HEK293T (cell line): ENCODE measurements around the gene TRIM38.
A peak's percentile ranks its signal among the peaks of the same experiment; 100 is the strongest.

Source experiments
- CTCF ChIA-PET: fragments of 350-600 bp; formaldehyde crosslinking; extraction: SDS; loops from one replicate; lab custom pipeline; 2021; ENCODE audit warnings: antibody characterized with exemption, inconsistent platforms; lab: Yijun Ruan, JAX
- POLR2A ChIA-PET: fragments of 350-600 bp; formaldehyde crosslinking; extraction: SDS; loops from one replicate; lab custom pipeline; 2020; ENCODE audit warnings: antibody characterized with exemption, inconsistent platforms; lab: Yijun Ruan, JAX
- DNase-seq: peaks from one replicate; pipeline ENCODE4 v3.0.0; 2012; ENCODE audit warnings: mixed read lengths; ENCODE audit errors: extremely low spot score
- ARNT ChIP-seq: fragments of 450-650 bp; IDR thresholded peaks from 2 replicates; pipeline ENCODE4 v1.6.1; 2017; ENCODE audit warnings: mild to moderate bottlenecking
- BHLHE40 ChIP-seq: fragments of 450-650 bp; IDR thresholded peaks from 2 replicates; pipeline ENCODE4 v1.6.1; 2016; ENCODE audit warnings: mild to moderate bottlenecking, moderate library complexity, borderline replicate concordance
- CTBP1 ChIP-seq: fragments of 450-650 bp; IDR thresholded peaks from 2 replicates; pipeline ENCODE4 v1.6.1; 2016; ENCODE audit warnings: borderline replicate concordance
- ELF4 ChIP-seq: fragments of 450-650 bp; IDR thresholded peaks from 2 replicates; pipeline ENCODE4 v1.6.1; 2017; ENCODE audit warnings: antibody characterized with exemption
- FOXA1 ChIP-seq: fragments of 450-650 bp; IDR thresholded peaks from 2 replicates; pipeline ENCODE4 v1.6.1; 2016; ENCODE audit warnings: mild to moderate bottlenecking
- FOXK2 ChIP-seq: fragments of 450-650 bp; IDR thresholded peaks from 2 replicates; pipeline ENCODE4 v1.6.1; 2016; ENCODE audit warnings: mild to moderate bottlenecking
- FOXM1 ChIP-seq: fragments of 450-650 bp; IDR thresholded peaks from 2 replicates; pipeline ENCODE4 v1.6.1; 2017; ENCODE audit warnings: mild to moderate bottlenecking, borderline replicate concordance
- HDGF ChIP-seq: fragments of 450-650 bp; IDR thresholded peaks from 2 replicates; pipeline ENCODE4 v1.6.1; 2017; ENCODE audit warnings: antibody characterized with exemption, borderline replicate concordance
- L3MBTL2 ChIP-seq: fragments of 450-650 bp; conservative IDR thresholded peaks from 2 replicates; pipeline ENCODE4 v1.6.1; 2016; ENCODE audit warnings: mild to moderate bottlenecking
- LEF1 ChIP-seq: fragments of 450-650 bp; IDR thresholded peaks from 2 replicates; pipeline ENCODE4 v1.6.1; 2017; ENCODE audit warnings: mild to moderate bottlenecking, borderline replicate concordance
- NFRKB ChIP-seq: fragments of 450-650 bp; IDR thresholded peaks from 2 replicates; pipeline ENCODE4 v1.6.1; 2016; ENCODE audit warnings: mild to moderate bottlenecking, moderate library complexity
- SP1 ChIP-seq: fragments of 450-650 bp; IDR thresholded peaks from 2 replicates; pipeline ENCODE4 v1.6.1; 2017
- SUZ12 ChIP-seq: fragments of 450-650 bp; IDR thresholded peaks from 2 replicates; pipeline ENCODE4 v1.6.1; 2016; ENCODE audit warnings: mild to moderate bottlenecking
- TARDBP ChIP-seq: fragments of 450-650 bp; IDR thresholded peaks from 2 replicates; pipeline ENCODE4 v1.6.1; 2016
- ZNF384 ChIP-seq: fragments of 450-650 bp; IDR thresholded peaks from 2 replicates; pipeline ENCODE4 v1.6.1; 2016
- TF ChIP-seq, protein P1 (sequence below): fragments of 450-650 bp; IDR thresholded peaks from 2 replicates; pipeline ENCODE4 v1.6.1; 2016

The TRIM38 gene, protein sequence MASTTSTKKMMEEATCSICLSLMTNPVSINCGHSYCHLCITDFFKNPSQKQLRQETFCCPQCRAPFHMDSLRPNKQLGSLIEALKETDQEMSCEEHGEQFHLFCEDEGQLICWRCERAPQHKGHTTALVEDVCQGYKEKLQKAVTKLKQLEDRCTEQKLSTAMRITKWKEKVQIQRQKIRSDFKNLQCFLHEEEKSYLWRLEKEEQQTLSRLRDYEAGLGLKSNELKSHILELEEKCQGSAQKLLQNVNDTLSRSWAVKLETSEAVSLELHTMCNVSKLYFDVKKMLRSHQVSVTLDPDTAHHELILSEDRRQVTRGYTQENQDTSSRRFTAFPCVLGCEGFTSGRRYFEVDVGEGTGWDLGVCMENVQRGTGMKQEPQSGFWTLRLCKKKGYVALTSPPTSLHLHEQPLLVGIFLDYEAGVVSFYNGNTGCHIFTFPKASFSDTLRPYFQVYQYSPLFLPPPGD

DNA sequence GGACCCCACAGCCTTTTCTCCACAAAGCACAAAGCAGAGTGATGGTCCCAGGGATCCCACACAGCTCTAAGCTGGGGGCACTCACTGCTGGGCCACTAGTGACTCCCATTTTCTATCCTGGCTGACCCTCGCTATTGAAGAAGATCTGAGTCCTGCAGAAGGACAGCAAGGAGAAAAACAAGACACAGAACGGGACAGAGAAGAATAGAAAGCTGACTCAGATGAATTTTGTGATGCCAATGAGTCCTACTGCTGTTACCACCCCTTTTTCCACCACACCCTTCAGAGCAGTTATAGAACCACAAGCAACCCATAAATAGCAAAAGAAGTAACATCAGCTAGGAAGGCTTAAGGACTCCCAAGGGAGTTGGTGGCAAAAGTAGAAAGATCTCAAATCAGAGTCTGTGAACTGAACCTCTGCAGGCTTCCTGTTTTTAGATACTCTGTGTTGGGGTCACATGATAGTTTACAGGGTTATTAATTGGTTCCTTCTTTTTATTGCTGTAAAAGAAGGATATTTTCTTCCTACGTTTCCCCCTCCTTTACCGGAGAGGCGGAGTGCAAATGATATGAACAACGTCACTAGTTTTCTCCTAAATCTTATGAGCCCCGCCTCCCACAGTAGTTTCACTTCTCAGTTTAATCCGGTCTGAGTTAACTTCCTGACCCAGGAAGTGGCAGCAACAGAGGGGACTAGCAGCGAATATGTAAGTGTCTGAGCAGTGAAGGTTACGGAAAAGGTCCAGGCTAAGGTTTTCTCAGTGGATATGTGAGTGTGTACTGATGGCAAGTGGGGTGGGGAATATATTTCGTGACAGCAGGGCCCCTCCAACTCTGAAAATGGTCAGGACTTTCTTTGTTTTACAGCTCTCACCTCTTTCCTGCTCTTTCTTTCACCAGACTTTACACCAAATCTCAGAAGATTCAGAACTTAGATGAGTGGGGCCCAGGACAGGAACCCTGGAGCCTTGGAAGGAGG lies at the start of gene TRIM38:
TRIM38 (plus strand) TSS at position 654 of the 979 bp plus-strand sequence. CDS start 3,721 bp downstream, outside the sequence.
- ChIA-PET CTCF (no interaction called here), POLR2A (interaction anchor here (1.2 to 2.7 kb wide), 3 partner anchors 30 to 58 kb away, joined by 3 to 12 read pairs (median 3); a partner anchor contains a TSS)
- TF ChIP-seq ZNF384 (no peak), L3MBTL2 (no peak), ELF4 (peak; percentile 63), ARNT (no peak), SP1 (no peak), FOXK2 (no peak), FOXM1 (no peak), BHLHE40 (no peak), TARDBP (no peak), HDGF (no peak), CTBP1 (no peak), LEF1 (no peak), SUZ12 (no peak), NFRKB (no peak), FOXA1 (no peak)
- TF ChIP-seq, protein P1, sequence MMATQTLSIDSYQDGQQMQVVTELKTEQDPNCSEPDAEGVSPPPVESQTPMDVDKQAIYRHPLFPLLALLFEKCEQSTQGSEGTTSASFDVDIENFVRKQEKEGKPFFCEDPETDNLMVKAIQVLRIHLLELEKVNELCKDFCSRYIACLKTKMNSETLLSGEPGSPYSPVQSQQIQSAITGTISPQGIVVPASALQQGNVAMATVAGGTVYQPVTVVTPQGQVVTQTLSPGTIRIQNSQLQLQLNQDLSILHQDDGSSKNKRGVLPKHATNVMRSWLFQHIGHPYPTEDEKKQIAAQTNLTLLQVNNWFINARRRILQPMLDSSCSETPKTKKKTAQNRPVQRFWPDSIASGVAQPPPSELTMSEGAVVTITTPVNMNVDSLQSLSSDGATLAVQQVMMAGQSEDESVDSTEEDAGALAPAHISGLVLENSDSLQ, result peak; percentile 21; the same call in 1 of the 2 replicates
- DNase-seq, result peak; percentile 59

GRCh38 chr6:25913741-25914140 lies 48.9 kb upstream of the TRIM38 start:
- ChIA-PET CTCF (no interaction called here), POLR2A (no interaction called here)
- no peak for TF ChIP-seq ELF4
- no peak for TF ChIP-seq LEF1
- TF ChIP-seq HDGF, result no peak
- TF ChIP-seq FOXK2, result no peak
- no peak for TF ChIP-seq SUZ12
- no peak for TF ChIP-seq FOXA1
- no peak for TF ChIP-seq CTBP1
- no peak for TF ChIP-seq BHLHE40
- no peak for DNase-seq

DNA sequence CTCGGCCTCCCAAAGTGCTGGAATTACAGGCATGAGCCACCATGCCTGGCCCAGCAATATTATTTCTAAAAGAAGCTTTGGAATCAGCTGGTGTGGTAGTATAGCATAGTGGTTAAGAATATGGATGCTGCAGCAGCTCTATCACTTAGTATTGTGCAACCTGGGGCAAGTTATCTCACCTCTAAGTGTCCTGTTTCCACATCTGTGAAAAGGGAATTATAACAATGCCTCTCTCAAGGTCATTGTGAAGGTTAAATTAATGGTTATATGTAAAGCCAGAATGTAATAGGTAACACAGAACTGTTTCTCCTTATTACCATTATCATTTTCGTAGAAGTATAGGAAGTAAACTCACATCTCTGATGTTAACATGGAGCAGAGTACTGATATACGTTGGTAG lies 46.3 kb upstream of the TRIM38 start:
- CTCF ChIA-PET, result no interaction called here
- no peak for DNase-seq
- no peak for TF ChIP-seq HDGF
- TF ChIP-seq ARNT, result no peak
- no peak for TF ChIP-seq L3MBTL2
- TF ChIP-seq SUZ12, result no peak
- no peak for TF ChIP-seq LEF1
- no peak for TF ChIP-seq FOXA1
- no peak for TF ChIP-seq SP1
- no peak for TF ChIP-seq ZNF384
- TF ChIP-seq, protein P1, result no peak
- no peak for TF ChIP-seq FOXM1
- TF ChIP-seq CTBP1, result no peak
- POLR2A ChIA-PET, result interaction anchor here (1.0 kb wide), 1 partner anchor 110 kb away, joined by 3 read pairs; no protein-coding TSS in a partner anchor

DNA sequence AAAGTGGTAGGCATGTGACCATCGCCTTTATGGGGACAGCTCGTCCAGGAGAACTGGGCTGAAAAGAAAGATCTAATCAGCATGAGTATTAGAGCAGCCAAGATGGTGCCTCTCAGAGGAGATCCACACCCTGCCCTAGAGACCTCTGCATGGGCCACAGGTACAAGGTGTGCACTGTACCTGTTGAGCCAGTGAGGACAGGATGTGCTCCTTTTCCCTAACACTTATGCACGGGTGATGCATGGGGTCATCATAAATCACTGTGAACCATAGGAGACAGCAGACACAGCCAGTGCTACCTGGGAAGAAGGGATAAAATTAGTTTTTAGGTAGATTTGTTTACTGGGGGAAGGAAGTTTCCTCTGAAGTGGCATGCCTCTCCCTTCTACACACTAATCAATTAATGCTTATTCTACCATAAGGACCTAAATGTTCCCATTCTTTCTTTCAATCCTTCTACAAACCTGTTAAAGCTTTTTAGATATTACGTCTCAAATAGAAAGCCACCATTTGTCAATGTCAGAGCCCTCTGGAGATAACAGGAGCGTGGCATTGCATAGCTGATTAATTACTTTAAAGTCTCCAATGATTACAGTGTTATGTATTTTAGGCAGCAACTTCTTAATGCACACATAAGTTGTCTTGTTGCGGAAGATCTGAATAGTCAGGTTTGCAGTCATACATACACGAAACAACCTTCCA lies 45.7 kb upstream of the TRIM38 start:
- TF ChIP-seq TARDBP (no peak), FOXK2 (no peak), FOXM1 (no peak), L3MBTL2 (no peak), FOXA1 (no peak), LEF1 (no peak), SP1 (no peak), SUZ12 (no peak), BHLHE40 (no peak), CTBP1 (no peak), ELF4 (no peak), NFRKB (no peak), ARNT (no peak), HDGF (no peak), ZNF384 (no peak)
- TF ChIP-seq, protein P1, result no peak
- DNase-seq, result no peak
- ChIA-PET POLR2A (interaction anchor here (1.0 kb wide), 1 partner anchor 110 kb away, joined by 3 read pairs; no protein-coding TSS in a partner anchor), CTCF (no interaction called here)
